ENCODE data around the gene GNAI1.

GNAI1 gene

DNA sequence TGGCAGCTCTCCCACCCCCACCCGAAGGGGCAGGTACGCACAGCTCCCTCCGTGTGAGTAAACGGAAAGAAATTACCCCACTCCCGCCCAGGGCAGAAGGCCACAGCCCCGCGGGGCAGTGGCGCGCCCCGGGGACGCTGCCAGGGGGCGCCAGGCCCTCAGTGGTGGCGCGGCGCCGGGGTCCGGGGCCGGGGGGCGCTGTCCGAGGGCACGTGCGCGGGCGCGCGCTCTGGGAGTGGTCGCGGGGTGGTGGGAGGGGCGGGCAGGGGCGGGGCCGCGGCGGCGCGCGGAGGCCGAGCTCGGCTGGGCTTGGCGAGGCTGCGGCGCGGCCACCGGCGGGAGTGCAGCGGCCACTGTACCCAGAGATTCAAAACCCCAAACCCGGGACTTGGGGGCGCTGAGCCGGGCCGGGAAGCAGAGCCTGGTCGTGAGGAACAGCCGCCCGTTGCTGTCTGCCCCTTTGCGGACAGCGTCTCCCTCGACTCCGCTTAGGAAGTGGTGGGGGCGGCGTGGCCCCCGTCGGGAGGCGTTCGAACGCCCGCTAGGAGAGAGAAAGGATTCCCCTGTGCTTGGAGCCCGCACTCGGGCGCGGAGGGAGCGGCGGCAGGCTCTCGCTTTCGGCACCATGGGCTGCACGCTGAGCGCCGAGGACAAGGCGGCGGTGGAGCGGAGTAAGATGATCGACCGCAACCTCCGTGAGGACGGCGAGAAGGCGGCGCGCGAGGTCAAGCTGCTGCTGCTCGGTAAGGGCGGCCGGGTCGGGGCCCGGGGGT lies at the start of gene GNAI1:
Gene GNAI1 (plus strand): TSS at position 296 of the 773 bp plus-strand sequence. CDS start 330 bp downstream, at position 626.
- peak within 1 kb of the TSS; percentile 15 for H3K4me3 ChIP-seq (ENCODE audit: low read depth, low read length)
- DNase-seq (ENCODE audit: low read depth), result no peak
- TF ChIP-seq CTCF (IDR thresholded peaks at IDR 0.05; ENCODE audit: low read depth, low read length, missing control alignments), result no peak

- DNase-seq (ENCODE audit: low read depth), result no peak
- no peak overlapping the region for H3K4me3 ChIP-seq (ENCODE audit: low read depth, low read length)
- TF ChIP-seq CTCF (IDR thresholded peaks at IDR 0.05; ENCODE audit: low read depth, low read length, missing control alignments), result no peak
These were observed 47.4 kb upstream of the GNAI1 start for GRCh38 chr7:80087051-80087770.

GRCh38 chr7:80087771-80088170 lies 46.9 kb upstream of the GNAI1 start:
- H3K4me3 ChIP-seq (ENCODE audit: low read depth, low read length), result no peak overlapping the region
- DNase-seq (ENCODE audit: low read depth), result no peak

DNA sequence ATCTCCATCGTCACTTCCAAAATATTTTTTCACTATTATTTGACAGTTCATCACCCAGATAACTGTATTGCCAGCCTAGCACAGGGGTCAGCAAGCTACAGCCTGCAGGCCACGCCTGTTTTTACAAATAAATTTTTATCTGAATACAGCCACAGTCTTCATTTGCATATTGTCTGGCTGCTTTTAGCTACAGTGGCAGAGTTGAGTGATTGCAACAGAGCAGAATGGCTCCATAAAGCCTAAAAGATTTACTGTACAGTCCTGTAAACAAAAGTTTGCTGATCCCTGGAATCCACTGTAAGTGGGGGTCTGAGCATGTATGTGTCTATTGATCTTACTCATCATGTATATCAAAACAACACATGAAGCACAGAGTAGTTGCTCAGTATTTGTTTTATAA lies 45.9 kb upstream of the GNAI1 start:
- DNase-seq (ENCODE audit: low read depth), result no peak
- H3K4me3 ChIP-seq (ENCODE audit: low read depth, low read length), result no peak overlapping the region
- no peak for TF ChIP-seq CTCF (IDR thresholded peaks at IDR 0.05; ENCODE audit: low read depth, low read length, missing control alignments)

More at GRCh38 chr7:80087771-80088170, 46.9 kb upstream of the GNAI1 start:
- TF ChIP-seq CTCF (IDR thresholded peaks at IDR 0.05; ENCODE audit: low read depth, low read length, missing control alignments), result no peak

DNA sequence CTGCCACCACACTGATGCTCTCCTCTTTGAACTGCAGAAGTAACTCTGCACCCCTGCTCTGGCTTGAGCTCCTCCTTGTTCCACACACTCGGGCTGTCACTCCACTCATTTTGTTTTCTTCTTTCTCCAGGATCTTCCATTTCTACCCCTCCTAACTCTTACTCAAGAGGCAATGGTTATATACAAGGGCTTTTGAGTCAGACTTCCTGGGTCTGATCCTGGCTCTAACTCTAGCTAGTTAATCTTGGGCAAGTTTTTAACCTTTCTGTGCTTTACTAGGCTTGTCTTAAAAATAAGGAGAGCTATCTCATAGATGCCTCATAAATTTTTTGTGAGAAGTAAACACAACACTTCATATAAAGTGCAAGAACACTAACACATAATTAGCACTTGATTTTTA lies 45.3 kb upstream of the GNAI1 start:
- TF ChIP-seq CTCF (IDR thresholded peaks at IDR 0.05; ENCODE audit: low read depth, low read length, missing control alignments), result no peak
- no peak overlapping the region for H3K4me3 ChIP-seq (ENCODE audit: low read depth, low read length)
- no peak for DNase-seq (ENCODE audit: low read depth)

GRCh38 chr7:80093349-80093748 lies 41.3 kb upstream of the GNAI1 start:
- no peak for TF ChIP-seq CTCF (IDR thresholded peaks at IDR 0.05; ENCODE audit: low read depth, low read length, missing control alignments)
- no peak overlapping the region for H3K4me3 ChIP-seq (ENCODE audit: low read depth, low read length)

More at GRCh38 chr7:80093349-80093748, 41.3 kb upstream of the GNAI1 start:
- DNase-seq (ENCODE audit: low read depth), result no peak
